Activated naive CD8-positive, alpha-beta T cell treated with anti-CD3 and anti-CD28 coated beads, Interleukin-2, amount 10 ng/mL, durations not matched to agents 7 days and 5 days (primary cell): ENCODE measurements around the gene MAPK1IP1L. TPM values are rescaled to one million over a fixed set of nuclear protein-coding genes. Genes with fewer than 3 reads are reported as not detected.

Experiments
- ATAC-seq: fragments of 150-1000 bp; cut with Tn5 transposase; one replicate; pipeline ENCODE4 v1.10.0; 2021; ENCODE audit warnings: low read depth, moderate library complexity
- POLR2A ChIA-PET: fragments of 350-600 bp; sonication (Branson Sonifier 250); formaldehyde crosslinking; loops from one replicate; lab custom pipeline; 2021; ENCODE audit warnings: antibody characterized with exemption; lab: Charles Lee
- DNase-seq: peaks from one replicate; pipeline ENCODE4 v3.0.0; 2021
- H3K27ac Mint-ChIP-seq: one replicate; pipeline ENCODE4 v1.8.0; 2022; ENCODE audit warnings: mild to moderate bottlenecking, mixed read lengths
- H3K27me3 Mint-ChIP-seq: one replicate; pipeline ENCODE4 v1.8.0; 2022; ENCODE audit warnings: mild to moderate bottlenecking, moderate library complexity, mixed read lengths
- H3K36me3 Mint-ChIP-seq: one replicate; pipeline ENCODE4 v1.8.0; 2021; ENCODE audit warnings: mild to moderate bottlenecking, mixed read lengths
- H3K4me1 Mint-ChIP-seq: one replicate; pipeline ENCODE4 v1.8.0; 2021; ENCODE audit warnings: mixed read lengths
- H3K4me3 Mint-ChIP-seq: one replicate; pipeline ENCODE4 v1.8.0; 2022; ENCODE audit warnings: mild to moderate bottlenecking, moderate library complexity, mixed read lengths
- H3K9me3 Mint-ChIP-seq: one replicate; pipeline ENCODE4 v1.8.0; 2021; ENCODE audit warnings: mixed read lengths
- total RNA-seq, 2 experiments: library from RNA; stranded (reverse); gene quantifications; one replicate each; pipeline ENCODE4 v1.2.3, GENCODE V29; 2021

MAPK1IP1L gene
- total RNA-seq, 2 experiments from 2014 or later, result 87.1 to 87.3 TPM

DNA sequence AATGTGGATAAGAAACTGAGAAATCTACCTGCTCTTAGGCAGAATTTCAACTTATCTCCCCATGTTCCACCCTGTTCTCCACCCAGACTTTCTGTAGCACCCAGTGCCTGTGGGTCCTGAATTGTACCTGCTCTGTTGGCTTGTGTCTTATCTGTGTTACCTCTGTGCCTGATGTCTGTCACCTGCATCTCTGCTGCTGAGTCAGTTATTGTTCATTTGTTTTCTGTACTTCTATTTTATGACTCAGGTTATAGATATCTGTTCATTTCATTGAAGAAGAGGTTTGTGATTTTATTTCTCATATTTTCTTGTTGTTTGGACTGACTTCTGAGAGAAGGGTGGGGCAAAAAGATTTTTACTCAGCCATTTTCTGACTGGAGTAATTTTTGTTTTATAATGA lies 12.7 kb upstream of the MAPK1IP1L start:
- H3K36me3 Mint-ChIP-seq, result peaks cover 49% of the 10 kb centered on the region
- H3K9me3 Mint-ChIP-seq, result no peaks in the 10 kb centered on the region
- no peak overlapping the region for H3K27ac Mint-ChIP-seq
- no peak for DNase-seq
- no peak for ATAC-seq
- H3K4me1 Mint-ChIP-seq, result peaks cover 4% of the 10 kb centered on the region
- H3K4me3 Mint-ChIP-seq, result no peak overlapping the region
- H3K27me3 Mint-ChIP-seq, result no peaks in the 10 kb centered on the region
- POLR2A ChIA-PET, result no interaction called here

- H3K36me3 Mint-ChIP-seq, result peaks cover 24% of the 10 kb centered on the region
- DNase-seq, result no peak
- H3K4me3 Mint-ChIP-seq, result no peak overlapping the region
- no peaks in the 10 kb centered on the region for H3K9me3 Mint-ChIP-seq
- no peaks in the 10 kb centered on the region for H3K27me3 Mint-ChIP-seq
- ATAC-seq, result no peak
- H3K27ac Mint-ChIP-seq, result no peak overlapping the region
- POLR2A ChIA-PET, result no interaction called here
- peaks cover 3% of the 10 kb centered on the region for H3K4me1 Mint-ChIP-seq
These were observed 7.9 kb upstream of the MAPK1IP1L start for GRCh38 chr14:55043528-55043927.

- H3K9me3 Mint-ChIP-seq, result no peaks in the 10 kb centered on the region
- H3K4me3 Mint-ChIP-seq, result no peak overlapping the region
- peaks cover 2% of the 10 kb centered on the region for H3K4me1 Mint-ChIP-seq
- POLR2A ChIA-PET, result no interaction called here
- no peak overlapping the region for H3K27ac Mint-ChIP-seq
- ATAC-seq (no peak), DNase-seq (no peak)
- H3K27me3 Mint-ChIP-seq, result no peaks in the 10 kb centered on the region
- peaks cover 13% of the 10 kb centered on the region for H3K36me3 Mint-ChIP-seq
These were observed 6.4 kb upstream of the MAPK1IP1L start for GRCh38 chr14:55045087-55045486.

GRCh38 chr14:55047301-55048053 lies 4.0 kb upstream of the MAPK1IP1L start:
- H3K36me3 Mint-ChIP-seq, result peaks cover 12% of the 10 kb centered on the region
- POLR2A ChIA-PET, result interaction anchor here (0.6 kb wide), 1 partner anchor 109 kb away, joined by 3 read pairs; no protein-coding TSS in a partner anchor
- H3K4me3 Mint-ChIP-seq, result no peak overlapping the region
- H3K27me3 Mint-ChIP-seq, result no peaks in the 10 kb centered on the region
- no peak overlapping the region for H3K27ac Mint-ChIP-seq
- ATAC-seq (no peak), DNase-seq (no peak)
- no peaks in the 10 kb centered on the region for H3K9me3 Mint-ChIP-seq
- peaks cover 7% of the 10 kb centered on the region for H3K4me1 Mint-ChIP-seq

DNA sequence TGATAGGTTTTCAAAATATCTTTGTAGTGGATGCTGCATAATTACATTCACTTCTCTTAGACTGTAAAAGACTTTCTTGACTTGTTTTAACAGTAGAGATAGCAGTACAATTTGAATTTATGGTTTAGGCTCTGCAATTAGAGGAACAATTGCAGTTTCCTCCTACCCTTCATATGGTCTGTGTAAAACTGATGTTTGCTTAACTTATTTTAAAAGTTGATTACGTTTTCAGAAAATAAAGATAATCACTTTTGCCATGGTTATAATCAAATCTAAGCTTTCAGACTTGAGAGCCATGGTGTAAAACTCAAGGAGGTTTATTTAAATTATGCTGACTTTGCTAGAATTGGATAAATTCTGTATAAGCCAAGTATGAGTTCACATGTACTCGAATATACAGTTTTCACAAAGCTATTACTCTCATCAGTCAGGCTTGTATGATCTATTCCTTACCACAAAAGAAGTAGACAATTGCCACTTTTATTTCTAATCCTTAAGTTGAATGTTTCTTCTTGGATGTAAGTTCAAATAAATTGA lies 2.5 kb upstream of the MAPK1IP1L start:
- H3K4me3 Mint-ChIP-seq, result no peak overlapping the region
- no peaks in the 10 kb centered on the region for H3K27me3 Mint-ChIP-seq
- H3K27ac Mint-ChIP-seq, result no peak overlapping the region
- DNase-seq, result no peak
- no peaks in the 10 kb centered on the region for H3K9me3 Mint-ChIP-seq
- peaks cover 19% of the 10 kb centered on the region for H3K4me1 Mint-ChIP-seq
- POLR2A ChIA-PET, result interaction anchor here (1.3 kb wide), 1 partner anchor 22 kb away, joined by 4 read pairs; the partner anchor contains the start of genes SOCS4 and WDHD1
- H3K36me3 Mint-ChIP-seq, result peaks cover 11% of the 10 kb centered on the region
- ATAC-seq, result no peak

GRCh38 chr14:55051165-55051422 lies 353 bp upstream of the MAPK1IP1L start:
- H3K9me3 Mint-ChIP-seq, result no peaks in the 10 kb centered on the region
- H3K27me3 Mint-ChIP-seq, result no peaks in the 10 kb centered on the region
- POLR2A ChIA-PET, result interaction anchor here (0.6 to 3.0 kb wide), 17 partner anchors 11 to 304 kb away, joined by 3 to 38 read pairs (median 4); partner anchors contain the start of genes DLGAP5, SOCS4 and WDHD1
- DNase-seq, result no peak
- peak overlapping the region; percentile 91 for H3K27ac Mint-ChIP-seq
- no peak for ATAC-seq
- peak overlapping the region; percentile 89 for H3K4me3 Mint-ChIP-seq
- peaks cover 18% of the 10 kb centered on the region for H3K36me3 Mint-ChIP-seq
- H3K4me1 Mint-ChIP-seq, result peaks cover 27% of the 10 kb centered on the region

GRCh38 chr14:55052269-55052930 lies 953 bp downstream of the MAPK1IP1L start:
- POLR2A ChIA-PET, result interaction anchor here (0.9 to 3.0 kb wide), 15 partner anchors 9 to 171 kb away, joined by 3 to 38 read pairs (median 4); partner anchors contain the start of genes DLGAP5, SOCS4 and WDHD1
- ATAC-seq, result no peak
- Mint-ChIP-seq H3K27me3 (no peaks in the 10 kb centered on the region), H3K27ac (peak overlapping the region; percentile 91), H3K36me3 (peaks cover 18% of the 10 kb centered on the region), H3K4me1 (peaks cover 29% of the 10 kb centered on the region), H3K9me3 (no peaks in the 10 kb centered on the region), H3K4me3 (peak overlapping the region; percentile 89)
- no peak for DNase-seq

GRCh38 chr14:55053018-55053417 lies 1.6 kb downstream of the MAPK1IP1L start:
- peaks cover 29% of the 10 kb centered on the region for H3K4me1 Mint-ChIP-seq
- peaks cover 22% of the 10 kb centered on the region for H3K36me3 Mint-ChIP-seq
- peak overlapping the region; percentile 91 for H3K27ac Mint-ChIP-seq
- POLR2A ChIA-PET, result interaction anchor here (0.6 to 3.0 kb wide), 4 partner anchors 15 to 139 kb away, joined by 3 to 38 read pairs (median 3); partner anchors contain the start of genes SOCS4 and WDHD1
- H3K27me3 Mint-ChIP-seq, result no peaks in the 10 kb centered on the region
- DNase-seq (no peak), ATAC-seq (no peak)
- H3K9me3 Mint-ChIP-seq, result no peaks in the 10 kb centered on the region
- peak overlapping the region; percentile 89 for H3K4me3 Mint-ChIP-seq

- Mint-ChIP-seq H3K4me3 (peak overlapping the region; percentile 89), H3K27me3 (no peaks in the 10 kb centered on the region), H3K27ac (no peak overlapping the region), H3K36me3 (peaks cover 27% of the 10 kb centered on the region), H3K9me3 (no peaks in the 10 kb centered on the region), H3K4me1 (peaks cover 29% of the 10 kb centered on the region)
- POLR2A ChIA-PET, result interaction anchor here (0.6 to 3.0 kb wide), 3 partner anchors 15 to 139 kb away, joined by 3 to 38 read pairs (median 3); partner anchors contain the start of genes SOCS4 and WDHD1
- ATAC-seq, result no peak
- no peak for DNase-seq
These were observed 2.1 kb downstream of the MAPK1IP1L start for GRCh38 chr14:55053500-55053899.

GRCh38 chr14:55054098-55054497 lies 2.7 kb downstream of the MAPK1IP1L start:
- ATAC-seq (no peak), DNase-seq (no peak)
- H3K9me3 Mint-ChIP-seq, result no peaks in the 10 kb centered on the region
- H3K27ac Mint-ChIP-seq, result no peak overlapping the region
- POLR2A ChIA-PET, result no interaction called here
- H3K4me1 Mint-ChIP-seq, result peaks cover 27% of the 10 kb centered on the region
- peaks cover 27% of the 10 kb centered on the region for H3K36me3 Mint-ChIP-seq
- H3K27me3 Mint-ChIP-seq, result no peaks in the 10 kb centered on the region
- peak overlapping the region; percentile 26 for H3K4me3 Mint-ChIP-seq

DNA sequence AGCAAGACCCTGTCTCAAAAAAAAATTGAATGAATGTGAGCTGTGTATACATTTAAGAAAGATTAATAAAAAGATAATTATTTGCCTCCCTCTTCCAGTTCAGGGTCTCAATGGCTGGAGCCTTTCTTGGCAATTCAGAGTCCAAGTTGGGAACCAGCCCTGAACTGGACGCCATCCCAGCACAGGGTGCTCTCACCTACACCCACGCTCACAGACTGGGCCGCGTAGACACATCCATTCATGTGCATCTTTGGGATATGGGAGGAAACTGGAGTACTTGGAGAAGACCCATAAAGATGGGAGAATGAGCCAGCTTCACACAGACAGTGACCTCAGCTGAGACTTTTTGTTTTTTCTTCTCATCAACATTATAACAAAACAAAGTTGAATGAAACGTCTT lies 6.5 kb downstream of the MAPK1IP1L start:
- no peak for ATAC-seq
- POLR2A ChIA-PET, result no interaction called here
- no peak for DNase-seq
- Mint-ChIP-seq H3K36me3 (peaks cover 51% of the 10 kb centered on the region), H3K27ac (peak overlapping the region; percentile 1), H3K4me3 (no peak overlapping the region), H3K9me3 (peaks cover 2% of the 10 kb centered on the region), H3K4me1 (peaks cover 28% of the 10 kb centered on the region), H3K27me3 (no peaks in the 10 kb centered on the region)

DNA sequence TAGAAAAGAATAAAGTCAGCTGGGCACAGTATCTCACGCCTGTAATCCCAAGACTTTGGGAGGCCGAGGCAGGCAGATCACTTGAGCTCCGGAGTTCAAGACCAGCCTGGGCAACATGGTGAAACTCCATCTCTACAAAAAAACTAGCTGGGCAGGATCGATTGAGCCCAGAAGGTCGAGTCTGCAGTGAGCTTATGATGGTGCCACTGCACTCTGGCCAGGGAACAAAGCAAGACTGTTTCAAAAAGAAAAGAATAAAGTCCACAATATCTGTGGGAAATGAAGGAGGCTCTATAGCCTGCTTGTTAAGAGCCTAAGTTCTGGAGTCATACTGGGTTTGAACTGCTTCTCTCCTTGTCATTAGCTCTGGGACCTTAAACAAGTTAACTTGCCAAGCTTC lies 7.9 kb downstream of the MAPK1IP1L start:
- POLR2A ChIA-PET, result interaction anchor here (0.8 kb wide), 1 partner anchor 132 kb away, joined by 5 read pairs; the partner anchor contains the start of gene DLGAP5
- peaks cover 46% of the 10 kb centered on the region for H3K36me3 Mint-ChIP-seq
- H3K4me3 Mint-ChIP-seq, result no peak overlapping the region
- no peak for DNase-seq
- H3K4me1 Mint-ChIP-seq, result peaks cover 19% of the 10 kb centered on the region
- ATAC-seq, result no peak
- H3K27ac Mint-ChIP-seq, result no peak overlapping the region
- H3K27me3 Mint-ChIP-seq, result no peaks in the 10 kb centered on the region
- H3K9me3 Mint-ChIP-seq, result peaks cover 2% of the 10 kb centered on the region
